Type B pancreatic cell (in vitro differentiated cells): ENCODE data around the gene LIN37. TPM values are rescaled to one million over a fixed set of nuclear protein-coding genes. Genes with fewer than 3 reads are reported as not detected.

ENCODE experiments used
- DNase-seq: peaks from one replicate; pipeline ENCODE4 v3.0.0; 2021; ENCODE audit warnings: mixed read lengths; ENCODE audit not compliant: unreplicated experiment; ENCODE audit errors: extremely low spot score
- H3K27ac Mint-ChIP-seq: 2 replicates; pipeline ENCODE4 v1.8.0; 2021; ENCODE audit warnings: mild to moderate bottlenecking, mixed read lengths
- H3K27me3 Mint-ChIP-seq: 2 replicates; pipeline ENCODE4 v1.8.0; 2021; ENCODE audit warnings: mixed read lengths
- H3K36me3 Mint-ChIP-seq: 2 replicates; pipeline ENCODE4 v1.8.0; 2021; ENCODE audit warnings: mixed read lengths
- H3K4me1 Mint-ChIP-seq: one replicate; pipeline ENCODE4 v1.8.0; 2021; ENCODE audit warnings: mixed read lengths; ENCODE audit not compliant: unreplicated experiment
- H3K4me3 Mint-ChIP-seq: 2 replicates; pipeline ENCODE4 v1.8.0; 2021; ENCODE audit warnings: mild to moderate bottlenecking, mixed read lengths
- H3K9me3 Mint-ChIP-seq: 2 replicates; pipeline ENCODE4 v1.8.0; 2021; ENCODE audit warnings: mixed read lengths
- CTCF ChIP-seq: fragments of 200-600 bp; sonication (generic); conservative IDR thresholded peaks from 2 replicates; pipeline ENCODE4 v1.5.0; 2021; ENCODE audit warnings: antibody characterized with exemption, mild to moderate bottlenecking
- total RNA-seq: library from RNA; stranded (reverse); gene quantifications from 2 replicates; pipeline ENCODE4 v1.2.1, GENCODE V29; 2021; ENCODE audit warnings: low replicate concordance

Gene LIN37
- total RNA-seq, 1 donor from 2014 or later, result 17.9 TPM

DNA sequence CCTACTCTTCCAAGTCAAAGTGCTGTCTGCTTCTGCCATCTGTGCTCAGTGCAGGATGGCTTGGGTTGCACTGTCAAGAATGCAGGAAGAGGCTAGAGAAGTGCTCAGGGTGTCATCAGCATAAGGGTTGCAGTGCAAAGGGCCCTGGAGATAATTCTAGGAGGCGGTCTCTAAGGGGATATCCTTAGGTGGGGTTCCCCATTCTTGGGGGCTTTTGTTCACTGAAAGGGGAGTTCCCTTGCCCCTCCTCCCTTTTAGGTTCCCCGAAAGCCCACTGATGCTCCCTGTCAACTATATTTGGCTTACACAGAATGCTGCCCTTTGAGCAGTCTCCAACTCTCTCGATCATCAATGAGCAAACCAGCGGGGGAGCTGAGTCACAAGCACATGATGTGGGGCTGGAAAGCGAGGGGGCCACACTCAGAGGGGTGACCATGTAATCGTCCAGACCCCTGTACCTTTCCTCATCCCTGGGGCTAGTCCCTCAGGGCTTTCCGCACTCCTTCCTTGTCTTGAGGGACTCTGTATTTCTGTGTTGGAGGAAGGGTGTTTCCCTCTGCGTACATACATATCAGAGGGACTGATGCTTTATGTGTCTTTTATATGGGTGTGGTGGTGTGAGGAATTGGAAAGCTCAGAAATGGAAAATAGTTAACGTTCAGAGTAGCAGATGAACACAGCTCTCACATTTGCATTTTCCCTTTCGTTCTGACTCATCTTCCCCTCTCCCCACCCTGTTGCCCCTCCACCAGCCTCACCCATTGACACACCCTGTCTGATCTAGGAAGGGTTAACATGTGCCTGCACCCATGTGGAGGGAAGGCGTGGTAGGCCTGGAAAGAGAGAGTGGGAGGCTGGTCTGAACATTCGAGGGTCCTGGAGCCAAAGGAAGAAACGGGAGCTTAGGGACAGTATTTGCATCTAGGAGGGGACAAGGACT, 37.3 kb upstream of the LIN37 start:
- H3K4me1 Mint-ChIP-seq, result peaks cover 1% of the 10 kb centered on the region

DNA sequence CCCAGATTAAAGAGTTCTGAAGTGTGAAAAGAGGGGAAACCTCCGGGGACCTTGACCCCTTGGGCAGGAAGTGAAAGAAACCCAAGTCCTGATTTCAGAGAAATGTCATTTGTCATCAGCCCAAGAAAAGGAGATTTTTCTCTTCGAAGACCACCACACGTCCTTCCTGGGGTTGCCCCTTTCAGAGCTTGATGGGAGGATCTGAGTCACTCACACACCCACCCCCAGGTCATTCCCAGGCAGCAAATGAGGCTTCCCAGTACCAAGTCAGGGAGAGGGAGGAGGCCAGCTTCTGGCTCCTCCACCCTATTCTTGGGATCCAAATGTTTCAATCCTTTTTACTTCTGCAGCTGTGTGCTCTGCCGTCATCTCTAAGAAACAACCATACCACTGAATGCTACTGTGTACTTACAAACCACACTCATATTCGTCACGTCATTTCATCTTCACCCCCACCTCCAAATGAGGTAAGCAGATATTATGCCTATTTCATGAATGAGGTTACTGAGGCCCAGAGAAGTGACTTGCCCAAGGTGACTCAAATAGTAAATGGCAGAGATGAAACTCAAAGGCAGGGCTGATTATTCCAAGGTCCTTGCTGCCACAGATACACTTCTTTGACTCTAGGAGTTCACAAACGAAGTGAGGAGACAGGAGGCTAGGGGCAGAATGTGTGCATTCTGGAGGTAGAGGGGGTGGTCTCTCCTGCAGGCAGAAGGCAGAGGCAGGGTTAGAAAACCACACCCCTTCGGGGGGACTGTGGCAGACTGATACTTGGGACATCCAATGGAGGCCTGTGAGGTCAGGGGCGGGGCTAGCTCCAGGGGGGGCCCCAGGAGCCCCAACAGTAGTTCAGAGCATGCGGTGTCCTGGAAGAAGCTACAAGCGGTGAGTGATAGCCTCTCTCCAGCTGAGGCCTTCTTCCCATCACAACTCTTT, 35.5 kb upstream of the LIN37 start:
- no peak overlapping the region for H3K27ac Mint-ChIP-seq
- no peaks in the 10 kb centered on the region for H3K27me3 Mint-ChIP-seq
- no peak for TF ChIP-seq CTCF
- no peak overlapping the region for H3K4me3 Mint-ChIP-seq
- H3K4me1 Mint-ChIP-seq, result peaks cover 9% of the 10 kb centered on the region
- H3K36me3 Mint-ChIP-seq, result no peaks in the 10 kb centered on the region
- no peak for DNase-seq
- H3K9me3 Mint-ChIP-seq, result no peaks in the 10 kb centered on the region

More for the DNA sequence above, 37.3 kb upstream of the LIN37 start:
- Mint-ChIP-seq H3K36me3 (no peaks in the 10 kb centered on the region), H3K27me3 (no peaks in the 10 kb centered on the region), H3K27ac (no peak overlapping the region), H3K9me3 (no peaks in the 10 kb centered on the region), H3K4me3 (no peak overlapping the region)
- no peak for TF ChIP-seq CTCF
- no peak for DNase-seq

- DNase-seq, result no peak
- no peak overlapping the region for H3K27ac Mint-ChIP-seq
- H3K9me3 Mint-ChIP-seq, result no peaks in the 10 kb centered on the region
- H3K4me1 Mint-ChIP-seq, result peaks cover 9% of the 10 kb centered on the region
- no peak for TF ChIP-seq CTCF
- no peaks in the 10 kb centered on the region for H3K36me3 Mint-ChIP-seq
- H3K27me3 Mint-ChIP-seq, result no peaks in the 10 kb centered on the region
- H3K4me3 Mint-ChIP-seq, result no peak overlapping the region
These were observed 34.9 kb upstream of the LIN37 start for GRCh38 chr19:35713506-35713850.

DNA sequence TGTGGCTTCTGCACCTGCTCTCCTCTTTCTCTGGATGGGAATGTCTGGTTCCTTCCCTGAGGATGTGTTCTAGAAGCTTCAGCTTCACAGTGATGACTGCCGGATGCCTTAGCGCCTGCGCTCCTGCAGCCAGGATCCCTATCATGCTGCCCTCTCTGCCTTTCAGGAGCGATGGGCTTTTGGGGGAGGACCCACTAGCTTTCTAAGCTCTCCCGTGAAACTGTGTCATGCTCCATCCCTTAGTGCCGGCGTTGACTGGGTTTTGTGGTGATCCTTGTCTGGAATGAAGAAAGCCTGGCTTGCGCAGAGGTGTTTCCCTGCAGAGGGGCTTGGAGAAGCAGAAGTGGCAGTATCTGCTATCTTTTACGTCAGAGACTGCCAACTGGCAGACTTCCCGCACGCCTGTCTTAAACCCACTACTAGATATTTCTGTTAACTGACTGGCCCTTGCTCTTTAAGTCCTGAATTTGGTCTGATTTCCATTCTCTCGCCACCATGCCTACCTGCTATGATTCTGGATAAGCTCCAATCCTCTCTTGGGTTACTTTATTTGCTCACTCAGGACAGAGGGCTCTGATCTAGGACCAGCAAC, 34.4 kb upstream of the LIN37 start:
- no peaks in the 10 kb centered on the region for H3K9me3 Mint-ChIP-seq
- no peak for TF ChIP-seq CTCF
- no peak overlapping the region for H3K4me3 Mint-ChIP-seq
- H3K27ac Mint-ChIP-seq, result no peak overlapping the region
- peaks cover 9% of the 10 kb centered on the region for H3K4me1 Mint-ChIP-seq
- no peaks in the 10 kb centered on the region for H3K27me3 Mint-ChIP-seq
- no peaks in the 10 kb centered on the region for H3K36me3 Mint-ChIP-seq
- DNase-seq, result no peak

- H3K27ac Mint-ChIP-seq, result peak overlapping the region; percentile 23
- H3K27me3 Mint-ChIP-seq, result no peaks in the 10 kb centered on the region
These were observed 33.6 kb upstream of the LIN37 start for GRCh38 chr19:35714601-35715354.

More at GRCh38 chr19:35714601-35715354, 33.6 kb upstream of the LIN37 start:
- peaks cover 13% of the 10 kb centered on the region for H3K4me1 Mint-ChIP-seq
- H3K9me3 Mint-ChIP-seq, result no peaks in the 10 kb centered on the region
- DNase-seq, result no peak
- H3K4me3 Mint-ChIP-seq, result peak overlapping the region; percentile 76
- peak; percentile 28 for TF ChIP-seq CTCF
- no peaks in the 10 kb centered on the region for H3K36me3 Mint-ChIP-seq
